DND-41 (cell line): ENCODE results near the gene GALNT18.

Source experiments
- ATAC-seq: fragments of 200-7000 bp; cut with Tn5 transposase; 3 replicates; pipeline ENCODE4 v1.9.1; 2021; ENCODE audit warnings: low read depth; ENCODE audit not compliant: insufficient read depth
- DNase-seq: peaks from one replicate; pipeline ENCODE4 v3.0.0-alpha.2; 2020
- H2AFZ ChIP-seq: 2 replicates; pipeline ENCODE4 v1.6.0; 2012; ENCODE audit warnings: low read depth, low read length
- H3K27ac ChIP-seq: 2 replicates; pipeline ENCODE4 v1.5.1; 2012; ENCODE audit warnings: low read length, inconsistent platforms
- H3K27me3 ChIP-seq: fragments of 200-600 bp; sonication (generic); 2 replicates; pipeline ENCODE4 v1.6.0; 2012; ENCODE audit warnings: low read length, mild to moderate bottlenecking, inconsistent platforms; ENCODE audit not compliant: insufficient read depth, poor library complexity
- H3K36me3 ChIP-seq: 2 replicates; pipeline ENCODE4 v1.5.1; 2012; ENCODE audit warnings: low read length, inconsistent platforms; ENCODE audit not compliant: insufficient read depth
- H3K4me1 ChIP-seq: 2 replicates; pipeline ENCODE4 v1.5.1; 2012; ENCODE audit warnings: mild to moderate bottlenecking, low read length; ENCODE audit not compliant: insufficient read depth
- H3K4me2 ChIP-seq: 2 replicates; pipeline ENCODE4 v1.6.0; 2012; ENCODE audit warnings: mild to moderate bottlenecking, moderate library complexity, low read length, inconsistent platforms; ENCODE audit not compliant: insufficient read depth
- H3K4me3 ChIP-seq, 2 experiments: fragments of 200-600 bp in 1 of 2; shearing (Covaris generic) in 1 of 2; 2 replicates each; pipeline ENCODE4 v1.5.1; 2012 to 2016; ENCODE audit warnings: inconsistent platforms in 2 of 2, low read length in 2 of 2, mild to moderate bottlenecking in 2 of 2, low read depth in 1 of 2, moderate library complexity in 1 of 2
- H3K79me2 ChIP-seq: 2 replicates; pipeline ENCODE4 v1.6.0; 2012; ENCODE audit warnings: low read length, inconsistent platforms; ENCODE audit not compliant: insufficient read depth
- H3K9ac ChIP-seq: 2 replicates; pipeline ENCODE4 v1.6.0; 2012; ENCODE audit warnings: low read depth, mild to moderate bottlenecking, inconsistent platforms, low read length, moderate library complexity
- H3K9me3 ChIP-seq: 2 replicates; pipeline ENCODE4 v1.5.1; 2012; ENCODE audit warnings: low read length, moderate library complexity, mild to moderate bottlenecking, inconsistent platforms; ENCODE audit not compliant: insufficient read depth, severe bottlenecking
- H4K20me1 ChIP-seq: 2 replicates; pipeline ENCODE4 v1.6.0; 2012; ENCODE audit warnings: low read length; ENCODE audit not compliant: insufficient read depth
- CTCF ChIP-seq: IDR thresholded peaks from 2 replicates; pipeline ENCODE4 v1.5.1; 2012; ENCODE audit warnings: borderline replicate concordance, low read length, moderate library complexity, mild to moderate bottlenecking; ENCODE audit not compliant: poor library complexity, severe bottlenecking; ENCODE audit errors: extremely low read depth
- EZH2 ChIP-seq: IDR thresholded peaks from 3 replicates; pipeline ENCODE4 v1.6.1; 2012; ENCODE audit warnings: borderline replicate concordance, low read depth, mild to moderate bottlenecking, moderate library complexity, low read length, inconsistent platforms; ENCODE audit not compliant: severe bottlenecking

Gene GALNT18

GRCh38 chr11:11380340-11380739 is 241.5 kb downstream of the GALNT18 start:
- H3K79me2 ChIP-seq = no peaks in the 10 kb centered on the region
- no peak overlapping the region for H3K4me2 ChIP-seq
- no peak overlapping the region for H2AFZ ChIP-seq
- no peak for TF ChIP-seq CTCF
- TF ChIP-seq EZH2 = no peak
- H3K4me3 ChIP-seq = no peak overlapping the region
- DNase-seq (no peak), ATAC-seq (no peak)
- H4K20me1 ChIP-seq = no peaks in the 10 kb centered on the region; the same call in 1 of the 2 replicates
- H3K4me1 ChIP-seq = no peaks in the 10 kb centered on the region
- H3K27ac ChIP-seq = no peak overlapping the region
- no peaks in the 10 kb centered on the region for H3K9me3 ChIP-seq
- H3K36me3 ChIP-seq = no peaks in the 10 kb centered on the region
- H3K27me3 ChIP-seq = peaks cover 4% of the 10 kb centered on the region
- no peak overlapping the region for H3K9ac ChIP-seq

GRCh38 chr11:11379661-11380060 is 242.1 kb downstream of the GALNT18 start:
- Histone ChIP-seq H3K27me3 (peaks cover 4% of the 10 kb centered on the region), H3K9me3 (no peaks in the 10 kb centered on the region), H3K27ac (no peak overlapping the region), H3K36me3 (no peaks in the 10 kb centered on the region), H3K79me2 (no peaks in the 10 kb centered on the region), H3K9ac (no peak overlapping the region), H3K4me2 (no peak overlapping the region), H4K20me1 (no peaks in the 10 kb centered on the region; the same call in 1 of the 2 replicates), H3K4me3 (no peak overlapping the region), H2AFZ (no peak overlapping the region), H3K4me1 (no peaks in the 10 kb centered on the region)
- TF ChIP-seq EZH2 = no peak
- TF ChIP-seq CTCF = no peak
- DNase-seq (no peak), ATAC-seq (no peak)

GRCh38 chr11:11378184-11378940 is 243.4 kb downstream of the GALNT18 start:
- Histone ChIP-seq H3K27me3 (peaks cover 9% of the 10 kb centered on the region), H2AFZ (no peak overlapping the region), H3K4me1 (no peaks in the 10 kb centered on the region), H3K36me3 (no peaks in the 10 kb centered on the region), H4K20me1 (no peaks in the 10 kb centered on the region; the same call in 1 of the 2 replicates), H3K9ac (no peak overlapping the region), H3K79me2 (no peaks in the 10 kb centered on the region), H3K9me3 (no peaks in the 10 kb centered on the region), H3K27ac (no peak overlapping the region), H3K4me2 (no peak overlapping the region), H3K4me3 (no peak overlapping the region)
- TF ChIP-seq EZH2 = no peak
- no peak for TF ChIP-seq CTCF
- no peak for DNase-seq
- ATAC-seq = no peak
